IMR-90 (cell line): ENCODE data around the gene ABAT. TPM values are rescaled to one million over a fixed set of nuclear protein-coding genes. Genes with fewer than 3 reads are reported as not detected.

Experiments
- ATAC-seq: fragments of 200-7000 bp; cut with Tn5 transposase; 2 replicates; pipeline ENCODE4 v1.9.1; 2020; ENCODE audit warnings: low read depth, mild to moderate bottlenecking, moderate library complexity
- BruUV-seq: library from RNA; stranded (reverse); fragments of 400-500 nt; replicated peaks from 2 replicates; lab custom pipeline; 2021; lab: Mats Ljungman, UMichigan
- CTCF ChIA-PET: fragments of 300-600 bp; formaldehyde crosslinking; extraction: SDS; loops from one replicate; lab custom pipeline; 2021; ENCODE audit warnings: antibody characterized with exemption; lab: Yijun Ruan, JAX
- POLR2A ChIA-PET: fragments of 300-600 bp; sonication (Branson Sonifier 250); formaldehyde crosslinking; loops from one replicate; lab custom pipeline; 2022; ENCODE audit warnings: antibody characterized with exemption; ENCODE audit not compliant: unreplicated experiment; lab: Charles Lee
- DNase-seq: peaks from one replicate; pipeline ENCODE4 v3.0.0; 2013
- H2AFZ ChIP-seq: replicated peaks from 2 replicates; pipeline ENCODE3; 2013; ENCODE audit warnings: low read length, mild to moderate bottlenecking; ENCODE audit not compliant: poor library complexity
- H2AK5ac ChIP-seq: 2 replicates; pipeline ENCODE4 v1.6.1; 2013; ENCODE audit warnings: low read depth, low read length, inconsistent platforms
- H2AK9ac ChIP-seq: replicated peaks from 2 replicates; pipeline ENCODE3; 2013; ENCODE audit warnings: mild to moderate bottlenecking, low read depth, low read length, moderate library complexity; ENCODE audit not compliant: poor library complexity
- H2BK120ac ChIP-seq: 2 replicates; pipeline ENCODE4 v1.6.1; 2013; ENCODE audit warnings: low read depth, low read length, inconsistent platforms
- H2BK15ac ChIP-seq: 3 replicates; pipeline ENCODE4 v1.6.1; 2013; ENCODE audit warnings: low read depth, low read length, inconsistent platforms
- H2BK20ac ChIP-seq: 2 replicates; pipeline ENCODE4 v1.6.1; 2013; ENCODE audit warnings: low read depth, mild to moderate bottlenecking, inconsistent platforms, low read length, moderate library complexity
- H2BK5ac ChIP-seq: 2 replicates; pipeline ENCODE4 v1.6.1; 2013; ENCODE audit warnings: mild to moderate bottlenecking, low read depth, low read length, inconsistent platforms; ENCODE audit not compliant: poor library complexity, severe bottlenecking
- H3K14ac ChIP-seq: replicated peaks from 2 replicates; pipeline ENCODE4 v1.6.1; 2013; ENCODE audit warnings: low read depth, low read length, inconsistent platforms
- H3K18ac ChIP-seq: 2 replicates; pipeline ENCODE4 v1.6.1; 2013; ENCODE audit warnings: low read depth, low read length, control low read depth
- H3K23ac ChIP-seq: 2 replicates; pipeline ENCODE4 v1.6.1; 2013; ENCODE audit warnings: low read depth, low read length, inconsistent platforms
- H3K27ac ChIP-seq: 2 replicates; pipeline ENCODE4 v1.5.1; 2013; ENCODE audit warnings: mild to moderate bottlenecking, control low read depth, low read length; ENCODE audit not compliant: insufficient read depth
- H3K27me3 ChIP-seq: 2 replicates; pipeline ENCODE4 v1.6.1; 2013; ENCODE audit warnings: low read length; ENCODE audit not compliant: control insufficient read depth, insufficient read depth
- H3K36me3 ChIP-seq: 2 replicates; pipeline ENCODE4 v1.6.1; 2013; ENCODE audit warnings: low read length, mixed read lengths; ENCODE audit not compliant: control insufficient read depth, insufficient read depth
- H3K4ac ChIP-seq: 2 replicates; pipeline ENCODE4 v1.6.1; 2013; ENCODE audit warnings: low read depth, low read length, inconsistent platforms
- H3K4me1 ChIP-seq: 2 replicates; pipeline ENCODE4 v1.6.1; 2013; ENCODE audit warnings: low read length, mixed read lengths; ENCODE audit not compliant: control insufficient read depth, insufficient read depth
- H3K4me2 ChIP-seq: 2 replicates; pipeline ENCODE4 v1.6.1; 2013; ENCODE audit warnings: low read depth, mild to moderate bottlenecking, control low read depth, low read length, moderate library complexity
- H3K4me3 ChIP-seq: 2 replicates; pipeline ENCODE4 v1.5.1; 2013; ENCODE audit warnings: low read depth, mild to moderate bottlenecking, control low read depth, low read length, moderate library complexity; ENCODE audit not compliant: insufficient read depth
- H3K56ac ChIP-seq: 2 replicates; pipeline ENCODE4 v1.6.1; 2013; ENCODE audit warnings: low read length, inconsistent platforms; ENCODE audit not compliant: insufficient read depth; ENCODE audit errors: extremely low read depth
- H3K79me1 ChIP-seq, 2 experiments: 2 replicates each; pipeline ENCODE4 v1.6.1; 2013; ENCODE audit warnings: low read length in 2 of 2, inconsistent platforms in 1 of 2, low read depth in 1 of 2
- H3K9ac ChIP-seq: 2 replicates; pipeline ENCODE4 v1.6.1; 2013; ENCODE audit warnings: low read depth, low read length, control low read depth
- H3K9me1 ChIP-seq: 2 replicates; pipeline ENCODE4 v1.6.1; 2013; ENCODE audit warnings: low read length, inconsistent platforms; ENCODE audit not compliant: insufficient read depth
- H3K9me3 ChIP-seq: 2 replicates; pipeline ENCODE4 v1.6.1; 2013; ENCODE audit warnings: low read length; ENCODE audit not compliant: control insufficient read depth, insufficient read depth
- H4K20me1 ChIP-seq: 2 replicates; pipeline ENCODE4 v1.6.1; 2013; ENCODE audit warnings: low read length, inconsistent platforms; ENCODE audit not compliant: insufficient read depth
- H4K5ac ChIP-seq: 2 replicates; pipeline ENCODE4 v1.6.1; 2013; ENCODE audit warnings: mild to moderate bottlenecking, low read depth, low read length, control low read depth
- H4K8ac ChIP-seq, 2 experiments: 2 replicates each; pipeline ENCODE4 v1.6.1; 2013; ENCODE audit warnings: low read depth in 2 of 2, low read length in 2 of 2, control low read depth in 1 of 2, inconsistent platforms in 1 of 2
- H4K91ac ChIP-seq: 2 replicates; pipeline ENCODE4 v1.6.1; 2013; ENCODE audit warnings: low read depth, low read length, inconsistent platforms; ENCODE audit not compliant: insufficient read depth
- BHLHE40 ChIP-seq: fragments of 150-350 bp; IDR thresholded peaks from 2 replicates; pipeline ENCODE4 v1.6.1; 2016; ENCODE audit warnings: mild to moderate bottlenecking, low read depth, low read length
- CEBPB ChIP-seq: IDR thresholded peaks from 2 replicates; pipeline ENCODE4 v1.6.1; 2012; ENCODE audit warnings: low read depth, low read length, improper control_type of control experiment
- CHD1 ChIP-seq: IDR thresholded peaks from 2 replicates; pipeline ENCODE4 v1.6.1; 2012; ENCODE audit warnings: low read depth, low read length, improper control_type of control experiment
- CTCF ChIP-seq: conservative IDR thresholded peaks from 2 replicates; pipeline ENCODE4 v1.5.1; 2012; ENCODE audit warnings: mild to moderate bottlenecking, low read depth, low read length, improper control_type of control experiment
- ELK1 ChIP-seq: fragments of 150-350 bp; IDR thresholded peaks from 2 replicates; pipeline ENCODE4 v1.6.1; 2016; ENCODE audit warnings: low read depth, mild to moderate bottlenecking, low read length, moderate library complexity, borderline replicate concordance
- FOS ChIP-seq: fragments of 150-350 bp; IDR thresholded peaks from 2 replicates; pipeline ENCODE4 v1.6.1; 2016; ENCODE audit warnings: low read depth, low read length
- MAFK ChIP-seq: IDR thresholded peaks from 2 replicates; pipeline ENCODE4 v1.6.1; 2012; ENCODE audit warnings: low read depth, low read length, improper control_type of control experiment
- MAZ ChIP-seq: IDR thresholded peaks from 2 replicates; pipeline ENCODE4 v1.6.1; 2012; ENCODE audit warnings: low read depth, mild to moderate bottlenecking, low read length, improper control_type of control experiment, moderate library complexity, borderline replicate concordance
- MXI1 ChIP-seq: IDR thresholded peaks from 2 replicates; pipeline ENCODE4 v1.6.1; 2012; ENCODE audit warnings: low read depth, mild to moderate bottlenecking, low read length, moderate library complexity, borderline replicate concordance
- NFE2L2 ChIP-seq: fragments of 150-350 bp; IDR thresholded peaks from 2 replicates; pipeline ENCODE4 v1.6.1; 2016; ENCODE audit warnings: low read depth, mild to moderate bottlenecking, low read length
- POLR2A ChIP-seq: IDR thresholded peaks from 2 replicates; pipeline ENCODE4 v1.6.1; 2012; ENCODE audit warnings: mild to moderate bottlenecking, low read depth, low read length
- RAD21 ChIP-seq: IDR thresholded peaks from 2 replicates; pipeline ENCODE4 v1.6.1; 2012; ENCODE audit warnings: low read length, improper control_type of control experiment
- RCOR1 ChIP-seq: IDR thresholded peaks from 2 replicates; pipeline ENCODE4 v1.6.1; 2012; ENCODE audit warnings: mild to moderate bottlenecking, low read length, improper control_type of control experiment; ENCODE audit not compliant: insufficient replicate concordance
- RFX5 ChIP-seq: IDR thresholded peaks from 2 replicates; pipeline ENCODE4 v1.8.0; 2012; ENCODE audit warnings: low read depth, mild to moderate bottlenecking, low read length, moderate library complexity
- SMC3 ChIP-seq: fragments of 150-350 bp; IDR thresholded peaks from 2 replicates; pipeline ENCODE4 v1.6.1; 2016; ENCODE audit warnings: low read depth, mild to moderate bottlenecking, antibody characterized with exemption, low read length, moderate library complexity
- USF2 ChIP-seq: fragments of 150-350 bp; IDR thresholded peaks from 2 replicates; pipeline ENCODE4 v1.6.1; 2017; ENCODE audit warnings: mild to moderate bottlenecking, antibody characterized with exemption, low read length, low read depth
- WGBS, 2 experiments: methylation state at CpG; one replicate each; pipeline versions ENCODE4 v1.1.5 to v1.1.7; 2013; ENCODE audit warnings: missing lambda C conversion rate in 2 of 2; ENCODE audit not compliant: insufficient read length in 1 of 2; ENCODE audit errors: extremely low coverage in 2 of 2; 5-methylcytosine and 5-hydroxymethylcytosine counted together
- dilution Hi-C: fragments of 300-500 bp; cut with HindIII; formaldehyde crosslinking; loops from one replicate; pipeline ENCODE4 v1.14.3; 2018; ENCODE audit warnings: low sequenced_read_pairs; ENCODE audit not compliant: unreplicated experiment
- in situ Hi-C: fragments of 300-500 bp; cut with MboI; formaldehyde crosslinking; loops from 3 replicates; pipeline ENCODE4 v1.14.3; 2019; ENCODE audit warnings: low sequenced_read_pairs, inconsistent platforms, mixed read lengths
- intact Hi-C: fragments of 100-400 bp; cut with micrococcal nuclease; formaldehyde crosslinking; loops from 2 replicates; pipeline ENCODE4 v1.10.0; 2022
- polyA plus RNA-seq, 3 experiments: library from polyadenylated mRNA; depleted of rRNA; stranded (reverse); fragments of >200 nt; gene quantifications; 2 replicates each; pipeline ENCODE4 v1.2.3, GENCODE V29; 2012; ENCODE audit warnings: low replicate concordance in 1 of 3
- total RNA-seq: library from RNA; depleted of rRNA; stranded (reverse); fragments of >200 nt; gene quantifications from 2 replicates; pipeline ENCODE4 v1.2.3, GENCODE V29; 2012

The ABAT gene
- total and polyA plus RNA-seq, 2 of the 4 experiments (the other 2 are of a cell fraction), result 4.5 to 6.9 TPM

- H3K14ac ChIP-seq, result no peak overlapping the region
- CTCF ChIA-PET, result no interaction called here
- 77% methylated on average over 3 of the region's 4 CpGs; no CpG with 5 or more reads in 1 of the 2 experiments for WGBS, 2 experiments
Observed at GRCh38 chr16:8762254-8762653, 87.8 kb downstream of the ABAT start.

More at GRCh38 chr16:8762254-8762653, 87.8 kb downstream of the ABAT start:
- intact Hi-C loops, result no loop called here
- no peak for DNase-seq
- Histone ChIP-seq H3K36me3 (no peaks in the 10 kb centered on the region), H3K27me3 (peaks cover 2% of the 10 kb centered on the region; the same call in 1 of the 2 replicates), H4K91ac (no peak overlapping the region), H3K27ac (no peak overlapping the region), H3K79me1 (no peaks in the 10 kb centered on the region), H2BK20ac (no peak overlapping the region), H3K9ac (no peak overlapping the region), H3K9me3 (no peaks in the 10 kb centered on the region), H3K4ac (no peak overlapping the region), H3K4me2 (no peak overlapping the region), H2AK9ac (no peak overlapping the region), H2AK5ac (no peak overlapping the region), H2BK120ac (no peak overlapping the region), H3K4me1 (no peaks in the 10 kb centered on the region), H3K4me3 (no peak overlapping the region), H4K8ac (no peak overlapping the region), H4K5ac (no peak overlapping the region), H3K56ac (no peak overlapping the region), H2BK15ac (no peak overlapping the region), H2AFZ (no peak overlapping the region), H4K20me1 (no peaks in the 10 kb centered on the region), H3K9me1 (no peaks in the 10 kb centered on the region), H3K18ac (no peak overlapping the region), H2BK5ac (no peak overlapping the region), H3K23ac (no peak overlapping the region)
- POLR2A ChIA-PET, result no interaction called here
- no peak for ATAC-seq
- no peak for TF ChIP-seq FOS
- TF ChIP-seq CEBPB, result no peak
- no peak for TF ChIP-seq MAZ
- no peak for TF ChIP-seq RCOR1
- no peak for TF ChIP-seq ELK1
- no peak for TF ChIP-seq MXI1
- no peak for TF ChIP-seq SMC3
- TF ChIP-seq POLR2A, result no peak
- no peak for TF ChIP-seq RFX5
- no peak for TF ChIP-seq BHLHE40
- no peak for TF ChIP-seq MAFK
- TF ChIP-seq RAD21, result no peak
- TF ChIP-seq NFE2L2, result no peak
- TF ChIP-seq USF2, result no peak
- TF ChIP-seq CTCF, result no peak
- no peak for TF ChIP-seq CHD1
- dilution Hi-C loops, result no loop called here
- BruUV-seq, result no TSS peak
- in situ Hi-C loops, result no loop called here
